IPS-18c (cell line): ENCODE data around the gene MRPS26.
"Not testable (repeated sequence)": the region's sequence is repeated elsewhere in the genome, so short reads cannot be mapped to it uniquely, and the experiment has no call there.

Experiments used
- H3K4me3 ChIP-seq: 2 replicates; pipeline ENCODE4 v1.7.0; 2013; ENCODE audit warnings: low read depth, mild to moderate bottlenecking, low read length, moderate library complexity; ENCODE audit not compliant: insufficient read depth
- H3K9me3 ChIP-seq: one replicate; pipeline ENCODE4 v1.6.1; 2013; ENCODE audit warnings: mild to moderate bottlenecking, low read length, moderate library complexity; ENCODE audit not compliant: control insufficient read depth, insufficient read depth

The MRPS26 gene

DNA sequence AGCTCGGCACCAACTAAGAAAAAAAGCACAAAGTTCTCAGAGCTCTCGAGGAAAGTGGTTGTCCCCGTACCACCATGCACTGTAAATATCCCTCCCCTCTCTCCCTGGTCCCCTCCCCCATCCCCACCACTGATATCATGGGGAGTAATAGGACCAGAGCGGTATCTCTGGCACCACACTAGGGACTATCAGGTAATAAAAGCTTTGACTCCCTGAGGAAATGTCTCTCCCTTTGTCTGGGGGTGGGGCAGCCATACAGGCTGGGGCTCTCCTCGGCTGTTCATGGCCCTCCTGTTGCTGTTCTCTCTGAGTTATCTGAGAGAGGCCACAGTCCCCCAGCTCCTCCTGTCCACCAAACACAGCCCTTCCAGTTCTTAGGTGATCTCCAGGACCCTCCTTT lies 7.4 kb upstream of the MRPS26 start:
- Histone ChIP-seq H3K4me3 (no peak overlapping the region), H3K9me3 (peaks cover 2% of the 10 kb centered on the region)

DNA sequence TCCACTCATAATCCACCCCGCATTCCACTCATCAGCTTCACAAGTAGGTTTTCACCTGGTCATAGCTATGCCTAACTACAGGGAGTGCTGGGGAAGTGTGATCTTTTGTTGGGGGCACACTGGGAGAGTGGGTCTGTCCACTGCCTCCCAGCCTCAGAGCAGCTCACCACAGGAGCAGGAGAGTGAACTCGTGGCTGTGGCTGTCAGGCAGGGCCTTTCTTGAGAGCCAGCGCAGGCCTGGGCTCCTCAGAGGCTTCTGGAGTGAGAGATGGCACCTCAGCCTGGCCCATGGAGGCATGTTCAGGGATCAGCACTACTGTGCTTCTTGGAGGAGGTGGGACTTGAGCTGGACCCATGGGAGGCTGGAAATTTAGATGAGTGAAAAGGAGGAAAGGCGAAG lies 6.4 kb upstream of the MRPS26 start:
- Histone ChIP-seq H3K4me3 (no peak overlapping the region), H3K9me3 (peaks cover 2% of the 10 kb centered on the region)

DNA sequence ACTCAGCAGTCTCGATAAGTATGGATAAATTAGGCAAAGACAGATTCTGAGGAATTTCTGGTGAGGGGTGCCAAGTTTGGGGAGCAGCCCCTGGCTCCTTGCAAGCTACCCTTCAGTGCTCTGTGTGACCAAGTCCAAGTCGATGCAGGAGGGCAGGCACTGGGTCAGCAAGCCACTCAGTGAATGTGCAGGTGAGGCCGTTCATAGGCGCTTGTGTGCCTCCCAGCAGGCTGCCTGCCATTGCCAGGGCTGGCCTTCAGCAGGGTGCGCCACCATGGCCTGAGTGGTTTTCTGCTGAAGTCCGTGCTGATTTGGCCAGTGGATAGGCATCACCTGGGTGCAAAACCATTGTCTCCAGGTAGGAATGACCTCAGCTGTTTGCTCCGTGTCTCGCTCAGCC lies 5.8 kb upstream of the MRPS26 start:
- H3K9me3 ChIP-seq: peaks cover 2% of the 10 kb centered on the region

DNA sequence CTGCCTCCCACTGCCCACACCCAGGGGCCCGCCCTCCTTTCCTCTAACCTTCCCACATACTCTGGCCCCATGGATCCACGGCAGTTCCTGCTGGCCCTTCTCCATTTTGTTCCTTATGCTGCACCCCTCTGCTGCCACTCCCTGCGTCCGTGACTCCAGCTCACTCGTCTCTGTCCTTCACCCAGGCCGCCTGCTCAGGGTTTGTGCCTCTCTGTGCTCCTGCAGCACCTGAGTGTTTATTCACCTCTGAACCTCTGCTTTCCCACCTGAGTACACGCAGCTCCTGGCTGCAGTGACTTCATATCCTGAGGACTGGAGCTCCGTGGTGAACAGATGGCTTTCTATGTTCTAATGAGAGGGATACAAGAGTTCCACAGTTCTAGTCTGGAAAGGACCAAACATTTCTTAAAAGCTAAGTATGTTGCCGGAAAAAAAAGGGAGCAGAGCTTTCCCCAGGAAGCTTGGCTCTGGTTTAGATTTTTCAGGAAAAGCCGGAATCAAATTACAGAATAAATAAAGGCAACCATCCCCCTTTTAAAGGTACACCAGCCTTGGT lies 3.9 kb upstream of the MRPS26 start:
- H3K9me3 ChIP-seq: peaks cover 4% of the 10 kb centered on the region
- H3K4me3 ChIP-seq: no peak overlapping the region

More for the DNA sequence above, 5.8 kb upstream of the MRPS26 start:
- no peak overlapping the region for H3K4me3 ChIP-seq

DNA sequence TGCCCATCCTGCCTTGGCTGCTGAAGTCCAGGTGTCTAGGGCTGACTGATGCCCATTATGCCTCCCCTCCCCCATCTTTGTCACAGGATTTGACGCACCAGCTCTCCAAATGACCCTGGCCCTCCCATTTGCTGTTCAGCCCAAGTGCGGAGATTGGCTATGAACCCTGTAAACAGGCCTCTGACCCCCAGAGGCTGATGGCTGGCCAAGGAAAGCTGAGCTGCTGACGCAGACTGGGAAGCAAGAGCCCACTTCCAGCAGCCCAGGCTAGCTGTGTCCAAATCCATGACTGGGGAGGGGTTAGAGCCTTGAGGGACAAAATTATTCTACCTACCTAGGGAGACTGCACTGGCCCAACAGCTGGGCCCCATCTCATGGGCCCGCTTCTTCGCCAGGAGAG lies 3.2 kb upstream of the MRPS26 start:
- Histone ChIP-seq H3K9me3 (peaks cover 4% of the 10 kb centered on the region), H3K4me3 (no peak overlapping the region)

DNA sequence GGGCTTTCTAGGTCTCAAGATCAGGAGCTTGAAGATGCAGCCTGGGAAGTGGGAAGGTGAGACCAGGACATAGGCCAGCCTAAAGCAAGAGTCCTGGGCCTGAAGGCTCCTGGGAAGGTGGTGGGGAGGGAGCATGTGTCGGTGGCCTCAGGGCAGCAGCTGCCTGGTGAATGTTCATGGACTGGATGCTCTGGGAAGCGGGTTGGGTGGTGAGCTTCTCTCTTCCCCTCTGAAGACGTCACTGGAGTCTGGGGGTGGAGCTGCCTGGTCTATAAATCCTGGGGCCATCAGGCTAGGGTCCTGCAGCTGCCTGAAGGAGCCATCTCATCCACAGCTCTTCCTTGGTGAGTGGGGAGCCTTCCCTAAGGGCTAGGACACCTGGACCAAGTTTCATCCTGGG lies 2.5 kb upstream of the MRPS26 start, which contains the start of gene GNRH2:
Gene GNRH2 (plus strand): TSS at position 301 of the 400 bp plus-strand sequence. CDS start 793 bp downstream, outside the sequence.
- peaks cover 4% of the 10 kb centered on the region for H3K9me3 ChIP-seq
- no peak within 1 kb of the TSS for H3K4me3 ChIP-seq

DNA sequence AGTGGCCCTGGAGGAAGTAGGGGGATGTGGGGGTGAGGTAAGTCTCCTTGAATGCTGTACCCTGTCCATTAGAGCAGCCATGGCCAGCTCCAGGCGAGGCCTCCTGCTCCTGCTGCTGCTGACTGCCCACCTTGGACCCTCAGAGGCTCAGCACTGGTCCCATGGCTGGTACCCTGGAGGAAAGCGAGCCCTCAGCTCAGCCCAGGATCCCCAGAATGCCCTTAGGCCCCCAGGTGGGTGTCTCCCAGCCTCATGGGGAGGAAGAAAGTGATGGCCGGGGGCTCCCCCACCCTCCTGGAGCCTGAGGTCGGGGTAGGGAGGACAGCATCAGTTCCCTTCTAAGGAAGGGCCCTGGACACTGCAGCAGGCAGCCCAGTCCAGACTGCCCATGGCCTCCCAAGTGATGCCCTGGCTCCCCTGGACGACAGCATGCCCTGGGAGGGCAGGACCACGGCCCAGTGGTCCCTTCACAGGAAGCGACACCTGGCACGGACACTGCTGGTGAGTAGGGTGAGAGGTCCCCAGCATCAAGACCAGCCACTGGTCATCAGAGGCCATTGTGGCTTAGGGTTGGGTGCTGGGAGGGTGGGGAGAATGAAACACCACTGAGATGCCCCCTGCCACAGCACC lies 1.4 kb upstream of the MRPS26 start:
- no peak overlapping the region for H3K4me3 ChIP-seq

DNA sequence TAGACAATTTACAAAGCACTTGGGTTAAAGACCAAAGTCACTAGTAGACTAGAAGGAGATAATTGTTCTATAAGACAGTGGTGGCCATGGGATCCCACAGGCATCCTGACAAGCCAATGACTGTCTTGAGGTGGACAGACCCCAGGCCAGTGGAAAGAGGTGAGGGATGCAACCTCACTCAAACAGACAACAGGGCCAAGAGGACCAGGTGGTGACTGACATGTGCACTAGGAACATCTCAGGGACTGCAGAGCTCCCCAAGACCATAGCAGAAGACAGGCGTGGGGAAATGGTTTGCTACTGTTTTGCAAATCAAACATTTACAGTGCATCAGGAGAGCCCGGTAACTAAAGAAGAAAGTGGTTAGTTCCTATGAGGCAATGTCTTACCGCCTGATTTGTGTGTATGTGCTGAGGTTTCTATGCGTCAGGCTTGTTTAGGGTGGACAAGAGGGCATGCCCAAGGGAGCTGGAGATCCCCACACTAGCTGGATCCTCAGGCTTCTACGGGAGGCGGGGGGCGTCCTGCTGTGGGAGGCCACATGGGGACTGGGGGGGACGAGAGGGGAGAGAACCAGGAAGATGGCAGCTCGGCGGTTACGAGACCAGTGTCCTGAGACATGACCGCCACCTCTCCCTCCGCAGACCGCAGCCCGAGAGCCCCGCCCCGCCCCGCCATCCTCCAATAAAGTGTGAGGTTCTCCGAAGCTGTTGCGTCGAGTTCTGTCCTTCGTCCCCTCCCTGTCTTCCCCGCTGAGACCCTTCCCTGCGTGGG lies 623 bp upstream of the MRPS26 start:
- H3K9me3 ChIP-seq: peaks cover 2% of the 10 kb centered on the region
- peak overlapping the region; percentile 94 for H3K4me3 ChIP-seq

More for the DNA sequence above, 1.4 kb upstream of the MRPS26 start:
- peaks cover 2% of the 10 kb centered on the region for H3K9me3 ChIP-seq

DNA sequence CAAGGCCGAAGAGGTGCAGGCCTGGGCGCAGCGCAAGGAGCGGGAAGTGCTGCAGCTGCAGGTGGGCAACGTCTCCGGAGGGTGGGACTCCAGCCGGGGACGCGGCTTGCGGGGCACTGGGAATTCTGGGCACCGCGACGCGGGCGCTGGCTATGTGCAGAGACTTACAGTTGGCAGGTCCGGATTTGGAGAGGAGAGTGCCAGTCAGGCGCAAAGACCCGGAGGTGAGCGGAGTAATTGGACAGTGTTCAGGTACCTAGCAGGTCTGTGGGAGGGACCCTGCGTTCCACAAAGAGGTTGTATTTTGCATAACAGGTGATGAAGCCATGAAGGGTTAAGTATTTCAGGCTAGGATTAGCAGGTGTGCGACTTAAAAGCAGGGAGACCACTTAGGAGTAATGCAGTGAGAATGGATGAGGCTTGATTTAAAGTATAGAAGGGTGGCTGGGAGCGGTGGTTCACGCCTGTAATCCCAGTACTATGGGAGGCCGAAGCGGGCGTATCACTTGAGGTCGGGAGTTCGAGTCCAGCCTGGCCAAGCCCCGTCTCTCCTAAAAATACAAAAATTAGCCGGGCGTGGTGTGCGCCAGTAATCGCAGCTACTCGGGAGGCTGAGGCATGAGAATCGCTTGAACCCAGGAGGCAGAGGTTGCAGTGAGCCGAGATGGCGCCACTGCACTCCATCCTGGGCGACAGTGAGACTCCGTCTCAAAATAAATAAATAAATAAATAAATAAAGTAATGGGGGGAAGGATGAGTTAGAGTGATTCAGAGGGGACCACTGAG lies 1.0 kb downstream of the MRPS26 start:
- Histone ChIP-seq H3K9me3 (peaks cover 2% of the 10 kb centered on the region), H3K4me3 (peak overlapping the region; percentile 94)

DNA sequence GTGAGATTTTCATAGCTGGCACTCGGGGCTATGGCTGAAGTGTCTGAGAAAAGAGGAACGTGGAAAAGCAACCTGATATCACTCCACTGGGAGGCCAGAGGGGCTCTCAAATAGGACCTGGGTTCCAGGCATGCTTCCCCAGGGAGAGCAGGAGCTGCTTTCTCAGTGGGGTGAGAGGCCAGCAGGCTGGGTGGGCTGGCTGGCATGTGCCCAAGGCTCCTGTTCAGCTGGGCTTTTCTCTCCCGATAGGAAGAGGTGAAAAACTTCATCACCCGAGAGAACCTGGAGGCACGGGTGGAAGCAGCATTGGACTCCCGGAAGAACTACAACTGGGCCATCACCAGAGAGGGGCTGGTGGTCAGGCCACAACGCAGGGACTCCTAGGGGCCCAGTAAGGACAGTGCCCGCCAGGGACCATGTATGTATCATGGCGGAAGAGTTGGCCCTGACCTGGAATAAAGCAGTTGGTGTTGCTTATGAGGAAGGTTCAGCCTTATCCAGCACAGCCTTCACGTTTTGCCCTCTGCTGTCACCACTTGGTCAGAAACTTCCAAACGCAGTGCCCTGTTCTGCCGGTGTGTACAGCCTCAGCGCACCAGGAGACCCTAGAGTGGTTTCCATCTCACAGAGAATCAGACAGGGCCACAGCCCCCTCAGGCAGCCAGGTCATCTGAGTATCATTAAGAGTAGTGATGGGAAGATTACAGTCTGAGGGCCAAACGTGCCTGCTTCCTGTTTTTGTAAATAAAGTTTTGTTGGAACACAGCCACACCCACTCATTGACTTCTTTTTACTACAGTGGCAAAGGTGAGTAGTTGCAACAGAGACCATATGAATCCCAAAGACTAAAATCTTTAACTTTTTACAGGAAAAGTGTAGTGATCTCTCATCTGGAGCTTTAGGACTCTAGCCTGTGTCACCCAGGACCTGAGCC lies 1.9 kb downstream of the MRPS26 start:
- Histone ChIP-seq H3K9me3 (peaks cover 2% of the 10 kb centered on the region), H3K4me3 (peak overlapping the region; percentile 94)

DNA sequence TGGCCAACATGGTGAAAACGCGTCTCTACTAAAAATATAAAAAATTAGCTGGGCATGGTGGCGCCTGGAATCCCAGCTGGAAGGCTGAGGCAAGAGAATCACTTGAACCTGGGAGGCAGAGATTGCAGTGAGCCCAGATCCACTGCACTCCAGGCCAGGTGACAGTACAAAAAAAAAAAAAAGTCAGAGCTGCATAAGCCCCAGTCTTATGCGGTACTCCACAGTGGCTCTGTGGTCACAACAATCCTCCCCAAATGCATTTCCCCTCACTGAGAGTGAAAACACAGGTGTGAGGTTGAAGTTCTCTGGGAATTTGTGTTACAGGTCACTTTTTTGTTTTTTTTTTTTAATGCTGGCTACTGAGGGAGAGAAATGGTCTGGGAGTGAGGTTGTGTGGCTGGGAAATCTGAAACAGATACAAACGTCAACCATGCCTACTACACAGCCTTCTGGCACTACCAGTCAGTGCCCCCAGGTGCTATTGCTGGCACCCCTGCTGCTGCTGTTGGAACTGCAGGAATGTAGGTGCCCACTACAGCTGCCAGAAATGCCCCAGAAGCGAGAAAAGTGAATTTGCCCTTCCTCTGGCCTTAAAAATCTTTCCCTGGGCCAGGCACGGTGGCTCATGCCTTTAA lies 5.7 kb downstream of the MRPS26 start:
- no peak overlapping the region for H3K4me3 ChIP-seq
- no peaks in the 10 kb centered on the region for H3K9me3 ChIP-seq

DNA sequence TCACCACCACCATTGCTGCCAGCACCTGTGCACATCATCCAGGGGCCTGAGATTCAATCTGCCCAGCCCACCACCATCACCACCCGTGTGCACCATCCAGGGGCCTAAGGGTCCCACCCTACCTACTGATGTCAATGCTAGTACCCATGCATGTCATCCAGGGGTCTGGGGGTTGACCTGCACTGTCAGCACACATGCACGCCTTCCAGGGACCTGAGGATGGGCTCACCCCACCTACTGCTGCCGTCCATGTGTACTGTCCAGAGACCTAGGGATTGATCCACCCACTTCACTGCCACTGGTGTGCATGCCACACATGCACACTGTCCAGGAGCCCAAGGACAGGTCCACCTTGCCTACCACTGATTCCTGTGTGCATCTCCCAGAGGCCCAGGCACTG lies 13.6 kb downstream of the MRPS26 start:
- H3K9me3 ChIP-seq: no peaks in the 10 kb centered on the region
- no peak overlapping the region for H3K4me3 ChIP-seq

DNA sequence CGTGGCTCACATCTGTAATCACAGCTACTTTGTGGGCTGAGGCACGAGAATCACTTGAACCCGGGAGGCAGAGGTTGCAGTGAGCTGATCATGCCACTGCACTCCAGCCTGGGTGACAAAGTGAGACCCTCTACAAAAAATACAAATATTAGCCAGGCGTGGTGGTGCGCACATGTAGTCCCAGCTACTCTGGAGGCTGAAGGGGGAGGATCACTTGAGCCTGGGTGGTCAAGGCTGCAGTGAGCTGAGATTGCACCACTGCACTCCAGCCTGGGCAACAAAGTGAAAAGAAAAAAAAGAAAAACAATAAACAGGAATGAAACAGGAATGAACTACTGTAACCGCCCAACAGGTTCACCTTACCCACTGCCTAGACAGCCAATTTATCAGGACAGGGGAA lies 18.3 kb downstream of the MRPS26 start:
- H3K4me3 ChIP-seq, H3K9me3 ChIP-seq: not testable (repeated sequence)

DNA sequence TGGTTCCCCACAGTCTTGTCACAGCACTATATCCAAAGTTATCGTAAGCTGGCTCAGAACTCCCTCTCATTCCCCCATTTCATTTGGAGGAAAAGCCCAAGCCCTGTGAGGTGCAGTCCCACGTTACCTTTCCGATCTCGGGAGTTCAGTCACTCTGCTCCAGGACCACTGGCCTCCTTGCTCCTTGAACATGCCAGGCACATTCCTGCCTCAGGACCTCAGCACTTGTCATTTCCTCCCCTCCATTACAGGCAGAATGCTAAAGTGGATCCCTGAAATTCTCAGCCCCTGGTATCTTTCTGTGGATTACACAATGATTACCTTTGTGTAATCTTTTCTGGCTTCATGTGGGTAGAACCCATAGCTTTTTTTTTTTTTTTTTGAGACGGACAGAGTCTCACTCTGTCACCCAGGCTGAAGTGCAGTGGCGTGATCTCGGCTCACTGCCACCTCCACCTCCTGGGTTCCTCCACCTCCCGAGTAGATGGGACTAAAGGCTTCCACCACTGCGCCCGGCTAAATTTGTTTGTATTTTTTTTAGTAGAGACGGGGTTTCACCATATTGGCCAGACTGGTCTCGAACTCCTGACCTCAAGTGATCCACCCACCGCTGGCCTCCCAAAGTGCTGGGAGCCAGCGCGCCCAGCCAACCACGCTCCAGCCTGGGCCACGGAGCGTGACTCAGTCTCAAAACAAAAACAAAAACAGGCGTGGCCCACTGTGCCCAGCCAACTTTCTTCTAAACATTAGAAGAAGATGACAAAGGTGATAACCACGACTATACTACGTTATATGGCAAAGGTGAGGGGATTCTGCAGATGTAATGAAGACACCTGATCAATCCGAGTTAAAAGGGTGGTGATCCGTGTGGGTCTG lies 21.5 kb downstream of the MRPS26 start:
- Histone ChIP-seq H3K9me3 (no peaks in the 10 kb centered on the region), H3K4me3 (no peak overlapping the region)

DNA sequence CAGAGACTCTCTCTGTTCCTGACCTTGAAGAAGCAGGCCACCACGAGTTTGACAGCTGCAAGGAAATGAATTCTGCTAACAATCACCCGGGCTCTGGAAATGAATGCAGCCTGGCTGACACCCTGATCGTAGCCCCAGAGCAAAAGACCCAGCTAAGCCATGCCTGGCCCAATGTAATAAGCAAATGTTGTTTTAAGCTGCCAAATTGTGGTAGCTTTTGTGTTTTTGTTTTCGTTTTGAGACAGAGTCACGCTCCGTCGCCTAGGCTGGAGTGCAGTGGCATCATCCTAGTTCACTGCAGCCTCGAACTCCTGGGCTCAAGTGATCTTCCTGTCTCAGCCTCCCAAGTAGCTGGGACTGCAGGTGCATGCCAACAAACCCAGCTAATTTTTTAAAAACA lies 22.2 kb downstream of the MRPS26 start:
- Histone ChIP-seq H3K4me3 (no peak overlapping the region), H3K9me3 (no peaks in the 10 kb centered on the region)
